ENCODE measurements around the gene FIG4. TPM values are rescaled to one million over a fixed set of nuclear protein-coding genes. Genes with fewer than 3 reads are reported as not detected.

The FIG4 gene
- polyA plus RNA-seq, 3 donors: 27.2 to 65.3 (median 53.7) TPM

DNA sequence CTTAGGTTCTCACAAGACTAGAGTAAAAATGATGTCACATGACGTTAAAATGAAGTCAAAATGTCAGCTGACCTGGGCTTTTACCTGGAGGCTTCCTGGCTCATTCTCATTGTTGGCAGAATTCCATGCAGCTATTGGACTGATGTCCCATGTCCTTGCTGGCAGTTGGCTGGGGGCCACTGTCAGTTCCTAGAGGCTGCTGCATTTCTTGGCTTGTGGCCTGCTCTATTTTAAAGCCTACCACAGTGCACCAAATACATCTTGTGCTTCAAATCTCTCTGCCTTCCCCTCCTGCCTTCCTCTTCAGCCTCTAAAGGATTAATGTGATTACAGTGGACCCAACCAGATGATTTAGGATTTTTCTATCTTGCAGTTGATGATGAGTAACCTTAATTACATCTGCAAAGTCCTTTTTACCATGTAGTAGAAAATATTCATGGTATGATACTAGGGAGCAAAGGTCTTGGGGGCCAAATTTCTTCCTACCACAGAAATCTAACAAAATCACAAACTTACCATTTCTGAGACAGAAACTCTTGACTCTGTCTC lies 81.9 kb downstream of the FIG4 start:
- peaks cover 52% of the 10 kb centered on the region for H3K4me1 Mint-ChIP-seq
- H3K9me3 Mint-ChIP-seq: peaks cover 0 to 5% (median 3%) of the 10 kb centered on the region in 7 donors
- H3K27me3 Mint-ChIP-seq (ENCODE audit: low read depth in 3 of 3): peaks cover 0 to 1% (median 0%) of the 10 kb centered on the region in 3 donors
- Histone ChIP-seq H3K9me3 (replicated peaks in 1 of 2; ENCODE audit: control insufficient read depth in 1 of 2, insufficient read depth in 1 of 2, low read length in 2 of 2) (no peaks in the 10 kb centered on the region), H2AFZ (ENCODE audit: insufficient read depth, low read depth, low read length, poor library complexity, severe bottlenecking) (no peak overlapping the region), H3K9ac (ENCODE audit: insufficient read depth, low read length, poor library complexity, severe bottlenecking) (no peak overlapping the region), H3K79me2 (ENCODE audit: insufficient read depth, low read length) (no peaks in the 10 kb centered on the region), H4K20me1 (ENCODE audit: insufficient read depth, low read length) (no peaks in the 10 kb centered on the region), H3K4me2 (replicated peaks; ENCODE audit: extremely low read depth, low read length, poor library complexity, severe bottlenecking) (peak overlapping the region; percentile 32), H3K36me3 (replicated peaks in 1 of 2; ENCODE audit: control insufficient read depth in 1 of 2, insufficient read depth in 2 of 2, low read length in 2 of 2) (peaks cover 7 to 19% of the 10 kb centered on the region in 2 donors), H3K4me3 (replicated peaks in 1 of 3; ENCODE audit: low read depth in 2 of 3, low read length in 3 of 3) (peak overlapping the region in 1 of 3 experiments; percentile 39), H3K4me1 (ENCODE audit: control insufficient read depth in 1 of 2, insufficient read depth in 2 of 2, low read length in 2 of 2) (peaks cover 55 to 63% of the 10 kb centered on the region in 2 donors), H3K27ac (ENCODE audit: low read depth in 1 of 2, low read length in 2 of 2) (peak overlapping the region; percentile 90 to 94), H3K27me3 (ENCODE audit: control insufficient read depth in 2 of 2, insufficient read depth in 2 of 2, low read length in 2 of 2) (no peaks in the 10 kb centered on the region)
- H3K36me3 Mint-ChIP-seq: peaks cover 12 to 23% of the 10 kb centered on the region in 2 donors
- WGBS (ENCODE audit: insufficient coverage): 67% methylated on average over 1 of the region's 1 CpG
- TF ChIP-seq, protein P1, sequence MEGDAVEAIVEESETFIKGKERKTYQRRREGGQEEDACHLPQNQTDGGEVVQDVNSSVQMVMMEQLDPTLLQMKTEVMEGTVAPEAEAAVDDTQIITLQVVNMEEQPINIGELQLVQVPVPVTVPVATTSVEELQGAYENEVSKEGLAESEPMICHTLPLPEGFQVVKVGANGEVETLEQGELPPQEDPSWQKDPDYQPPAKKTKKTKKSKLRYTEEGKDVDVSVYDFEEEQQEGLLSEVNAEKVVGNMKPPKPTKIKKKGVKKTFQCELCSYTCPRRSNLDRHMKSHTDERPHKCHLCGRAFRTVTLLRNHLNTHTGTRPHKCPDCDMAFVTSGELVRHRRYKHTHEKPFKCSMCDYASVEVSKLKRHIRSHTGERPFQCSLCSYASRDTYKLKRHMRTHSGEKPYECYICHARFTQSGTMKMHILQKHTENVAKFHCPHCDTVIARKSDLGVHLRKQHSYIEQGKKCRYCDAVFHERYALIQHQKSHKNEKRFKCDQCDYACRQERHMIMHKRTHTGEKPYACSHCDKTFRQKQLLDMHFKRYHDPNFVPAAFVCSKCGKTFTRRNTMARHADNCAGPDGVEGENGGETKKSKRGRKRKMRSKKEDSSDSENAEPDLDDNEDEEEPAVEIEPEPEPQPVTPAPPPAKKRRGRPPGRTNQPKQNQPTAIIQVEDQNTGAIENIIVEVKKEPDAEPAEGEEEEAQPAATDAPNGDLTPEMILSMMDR (IDR thresholded peaks at IDR 0.05): no peak
- intact Hi-C loops (cut with micrococcal nuclease): loop anchor here (5.0 to 10.0 kb wide), 4 partner anchors 81 to 1802 kb away; partner anchors contain the start of genes AK9 (in 1 of the 2) and FIG4 (in 1 of the 2)
- no peak overlapping the region for H3K4me3 Mint-ChIP-seq
- peak overlapping the region; percentile 95 to 100 (median 99) for H3K27ac Mint-ChIP-seq
- peak in 2 of 3 donors; percentile 7 for DNase-seq

DNA sequence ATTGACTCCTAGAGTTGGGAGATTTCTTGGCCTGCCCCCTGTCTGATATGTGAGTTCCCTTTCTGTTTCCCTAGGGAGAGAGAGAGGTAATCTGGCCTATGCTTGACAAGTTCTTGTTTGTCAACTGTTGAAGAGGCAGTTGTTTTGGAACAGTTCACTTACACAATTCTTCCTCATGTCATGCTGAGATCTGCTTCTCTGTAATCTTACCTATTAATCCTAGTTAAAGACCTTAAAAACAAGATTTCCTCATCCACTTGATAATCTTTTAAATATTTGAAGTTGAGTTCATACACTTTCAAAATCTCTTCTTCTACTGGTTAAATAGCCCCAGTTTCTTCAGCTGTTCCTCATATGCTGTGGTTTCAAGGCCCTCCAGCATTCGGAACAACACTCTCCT lies 89.9 kb downstream of the FIG4 start:
- Mint-ChIP-seq H3K27ac (peak overlapping the region in 3 of 7 donors; percentile 14 to 70 (median 33)), H3K9me3 (no peaks in the 10 kb centered on the region), H3K36me3 (peaks cover 45 to 48% of the 10 kb centered on the region in 2 donors), H3K4me1 (peaks cover 8% of the 10 kb centered on the region), H3K27me3 (ENCODE audit: low read depth in 3 of 3) (no peaks in the 10 kb centered on the region), H3K4me3 (no peak overlapping the region)
- Histone ChIP-seq H3K4me1 (ENCODE audit: control insufficient read depth in 1 of 2, insufficient read depth in 2 of 2, low read length in 2 of 2) (peaks cover 3 to 11% of the 10 kb centered on the region in 2 donors), H3K27me3 (ENCODE audit: control insufficient read depth in 2 of 2, insufficient read depth in 2 of 2, low read length in 2 of 2) (no peaks in the 10 kb centered on the region), H3K4me3 (replicated peaks in 1 of 3; ENCODE audit: low read depth in 2 of 3, low read length in 3 of 3) (no peak overlapping the region), H3K9me3 (replicated peaks in 1 of 2; ENCODE audit: control insufficient read depth in 1 of 2, insufficient read depth in 1 of 2, low read length in 2 of 2) (no peaks in the 10 kb centered on the region), H4K20me1 (ENCODE audit: insufficient read depth, low read length) (no peaks in the 10 kb centered on the region), H3K27ac (ENCODE audit: low read depth in 1 of 2, low read length in 2 of 2) (no peak overlapping the region), H3K9ac (ENCODE audit: insufficient read depth, low read length, poor library complexity, severe bottlenecking) (no peak overlapping the region), H3K4me2 (replicated peaks; ENCODE audit: extremely low read depth, low read length, poor library complexity, severe bottlenecking) (no peak overlapping the region), H3K79me2 (ENCODE audit: insufficient read depth, low read length) (no peaks in the 10 kb centered on the region), H3K36me3 (replicated peaks in 1 of 2; ENCODE audit: control insufficient read depth in 1 of 2, insufficient read depth in 2 of 2, low read length in 2 of 2) (peaks cover 31 to 66% of the 10 kb centered on the region in 2 donors), H2AFZ (ENCODE audit: insufficient read depth, low read depth, low read length, poor library complexity, severe bottlenecking) (no peak overlapping the region)
- intact Hi-C loops (cut with micrococcal nuclease): loop anchor here in 1 of 2 donors (10.0 kb wide), 1 partner anchor 76 kb away; no protein-coding TSS in a partner anchor
- WGBS (ENCODE audit: insufficient coverage): no CpG with 5 or more reads among the region's 1 CpG
- TF ChIP-seq, protein P1 (IDR thresholded peaks at IDR 0.05): no peak
- no peak for DNase-seq
